ENCODE results near the gene PTMA.

- no peak for TF ChIP-seq EP300 (IDR thresholded peaks at IDR 0.05; ENCODE audit: borderline replicate concordance)
- TF ChIP-seq TAF1 (IDR thresholded peaks at IDR 0.05; ENCODE audit: low read depth): no peak
- no peak for TF ChIP-seq YY1 (IDR thresholded peaks at IDR 0.05; ENCODE audit: low read depth)
- TF ChIP-seq USF1 (IDR thresholded peaks at IDR 0.05): no peak
- TF ChIP-seq EGR1 (IDR thresholded peaks at IDR 0.05): no peak
- TF ChIP-seq FOXM1 (IDR thresholded peaks at IDR 0.05; ENCODE audit: borderline replicate concordance, low read depth): no peak
These were observed 30.7 kb upstream of the PTMA start for GRCh38 chr2:231677632-231678104.

Measured in Ishikawa (cell line).